ENCODE data around the gene LNP1.
"Not testable (repeated sequence)": the region's sequence is repeated elsewhere in the genome, so short reads cannot be mapped to it uniquely, and the experiment has no call there.

LNP1 gene

GRCh38 chr3:100437721-100438622 lies 36.6 kb downstream of the LNP1 start:
- no peak for DNase-seq

DNA sequence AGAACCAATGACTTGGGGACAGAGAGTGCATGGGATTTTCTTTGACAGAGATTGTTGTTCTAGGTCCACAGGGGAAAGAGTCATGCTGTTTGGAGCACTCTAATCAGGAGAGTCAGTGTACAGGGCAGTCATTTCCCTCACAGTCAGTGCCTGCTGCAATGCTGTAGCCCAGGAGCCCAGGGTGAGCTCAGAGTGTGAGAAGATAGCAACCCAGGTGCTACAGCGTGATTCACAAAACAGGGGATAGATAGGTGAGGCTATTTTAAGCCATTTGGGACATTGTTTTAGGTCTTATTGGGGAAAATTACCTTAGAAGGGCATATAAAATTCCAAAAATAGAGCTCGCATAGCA lies 37.3 kb downstream of the LNP1 start:
- no peak for DNase-seq

DNA sequence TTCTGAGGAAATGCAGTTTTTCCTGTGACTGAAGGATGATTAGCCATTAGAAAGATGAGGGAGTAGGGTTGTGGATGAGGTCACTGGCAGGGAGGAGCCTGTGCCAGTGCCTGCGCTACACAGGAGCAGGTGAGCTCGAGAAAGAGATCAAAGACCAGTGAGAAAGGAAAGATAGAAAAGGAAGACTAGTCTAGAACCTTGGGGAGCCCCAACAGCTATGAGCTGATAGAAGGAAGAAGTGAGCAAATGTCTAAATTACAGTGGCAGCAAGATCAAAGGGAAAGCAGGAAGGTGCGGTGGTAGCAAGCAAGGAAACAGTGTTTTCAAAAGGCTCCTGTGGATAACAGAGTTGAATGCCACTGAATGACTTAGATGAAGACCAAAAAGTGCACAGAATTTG lies 39.6 kb downstream of the LNP1 start:
- DNase-seq: no peak

GRCh38 chr3:100443690-100444089 lies 42.4 kb downstream of the LNP1 start:
- no peak for DNase-seq

DNA sequence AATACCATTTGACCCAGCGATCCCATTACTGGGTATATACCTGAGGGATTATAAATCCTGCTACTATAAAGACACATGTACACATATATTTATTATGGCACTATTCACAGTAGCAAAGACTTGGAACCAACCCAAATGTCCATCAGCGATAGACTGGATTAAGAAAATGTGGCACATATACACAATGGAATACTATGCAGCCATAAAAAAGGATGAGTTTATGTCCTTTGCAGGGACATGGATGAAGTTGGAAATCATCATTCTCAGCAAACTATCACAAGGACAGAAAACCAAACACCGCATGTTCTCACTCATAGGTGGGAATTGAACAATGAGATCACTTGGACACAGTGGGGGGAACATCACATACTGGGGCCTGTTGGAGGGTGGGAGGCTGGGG lies 45.7 kb downstream of the LNP1 start:
- DNase-seq: not testable (repeated sequence)

- DNase-seq: no peak
Measured at GRCh38 chr3:100448079-100448478, 46.7 kb downstream of the LNP1 start.

DNA sequence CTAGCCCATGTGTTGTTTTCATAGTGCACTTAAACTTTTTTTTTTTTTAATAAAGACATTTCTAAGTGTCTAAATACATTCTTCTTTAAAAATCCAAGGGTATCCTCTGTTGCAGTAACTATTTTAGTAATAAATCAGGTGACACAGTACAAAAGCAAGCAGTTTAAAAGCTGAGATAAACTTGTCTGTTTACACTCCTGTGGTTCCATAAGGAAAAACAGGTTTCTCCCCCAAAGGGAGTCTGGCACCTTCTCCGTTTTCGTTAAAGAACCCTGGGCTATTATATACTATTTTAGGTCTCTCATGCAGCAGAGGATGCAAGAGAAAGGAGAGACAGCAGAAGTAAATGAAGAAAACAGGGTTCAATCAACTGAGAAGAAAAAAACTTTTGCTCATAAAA lies 47.9 kb downstream of the LNP1 start:
- no peak for DNase-seq

DNA sequence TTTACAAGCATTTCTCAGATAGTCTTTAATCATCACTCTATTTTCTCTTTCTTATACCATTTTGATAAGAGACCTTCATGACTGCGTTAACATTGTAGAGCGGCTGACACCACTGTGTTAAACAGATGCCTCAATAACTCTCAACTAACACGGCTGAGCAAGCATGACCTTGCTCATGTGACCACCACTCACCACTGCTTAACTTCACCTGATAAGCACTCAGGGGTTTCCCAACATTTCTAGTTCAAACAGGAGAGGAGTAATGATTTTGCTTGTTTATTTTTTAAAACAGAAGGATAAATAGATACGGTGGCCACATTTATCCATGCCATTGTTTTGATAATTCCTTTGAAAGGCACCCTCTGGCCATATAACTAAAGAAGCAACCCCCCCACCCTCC lies 53.3 kb downstream of the LNP1 start:
- DNase-seq: no peak

- no peak for DNase-seq
Measured at GRCh38 chr3:100455841-100456550, 54.7 kb downstream of the LNP1 start.

- no peak for DNase-seq
Measured at GRCh38 chr3:100456745-100457144, 55.4 kb downstream of the LNP1 start.

DNA sequence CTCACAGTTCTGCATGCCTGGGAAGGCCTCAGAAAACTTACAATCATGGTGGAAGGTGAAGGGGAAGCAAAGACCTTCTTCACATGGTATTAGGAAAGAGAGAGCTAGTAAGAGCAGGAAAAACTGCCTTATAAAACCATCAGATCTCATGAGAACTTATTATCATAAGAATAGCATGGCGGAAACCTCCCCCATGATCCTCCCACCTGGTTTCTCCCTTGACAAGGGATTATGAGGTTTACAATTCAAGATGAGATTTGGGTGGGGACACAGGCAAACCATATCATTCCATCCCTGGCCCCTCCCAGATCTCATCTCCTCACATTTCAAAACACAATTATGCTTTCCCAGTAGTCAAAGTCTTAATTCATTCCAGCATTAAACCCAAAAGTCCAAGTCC lies 56.5 kb downstream of the LNP1 start:
- DNase-seq: no peak

- no peak for DNase-seq
Measured at GRCh38 chr3:100458814-100459213, 57.5 kb downstream of the LNP1 start.

DNA sequence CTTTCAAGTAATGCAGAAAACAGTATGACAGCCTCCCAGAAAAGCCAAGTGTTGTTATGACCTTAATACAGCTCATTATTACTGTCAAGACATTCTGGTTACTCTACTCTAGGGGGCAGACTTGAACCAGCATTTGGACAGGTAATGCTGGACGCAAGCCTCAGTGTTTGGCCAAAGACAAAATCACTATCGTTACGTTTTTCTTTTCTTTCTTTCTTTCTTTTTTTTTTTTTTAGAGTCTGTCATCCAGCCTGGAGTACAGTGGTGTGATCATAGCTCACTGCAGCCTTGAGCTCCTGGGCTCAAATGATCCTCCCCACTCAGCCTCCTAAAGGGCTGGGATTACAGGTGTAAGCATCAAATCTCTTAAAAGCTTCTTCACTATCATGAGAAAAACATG lies 61.7 kb downstream of the LNP1 start:
- DNase-seq: peak; percentile 30

DNA sequence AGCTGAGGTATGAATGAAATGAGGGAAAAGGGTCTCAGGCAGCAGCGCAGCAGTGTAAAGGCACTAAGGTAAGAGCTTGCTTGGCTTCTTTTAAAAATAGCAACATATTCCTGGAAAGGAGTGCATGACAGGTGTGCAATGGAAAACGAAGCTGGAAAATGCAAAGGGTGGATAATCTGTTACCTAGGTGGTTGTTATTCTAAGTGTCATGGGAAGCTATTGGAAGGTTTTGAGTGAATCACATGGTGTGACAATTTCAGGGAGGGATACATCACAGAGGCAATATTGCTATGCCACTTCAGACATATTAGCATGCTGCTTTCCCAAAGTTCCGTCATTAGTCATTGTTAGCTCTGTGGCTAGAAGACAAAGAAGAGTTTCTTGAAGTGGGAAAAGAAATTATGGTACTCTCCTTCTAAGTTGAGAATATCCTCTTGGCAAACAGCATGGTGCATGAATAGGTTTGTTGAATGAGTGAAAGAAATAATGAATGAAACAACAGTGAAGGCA lies 62.4 kb downstream of the LNP1 start:
- DNase-seq: no peak

DNA sequence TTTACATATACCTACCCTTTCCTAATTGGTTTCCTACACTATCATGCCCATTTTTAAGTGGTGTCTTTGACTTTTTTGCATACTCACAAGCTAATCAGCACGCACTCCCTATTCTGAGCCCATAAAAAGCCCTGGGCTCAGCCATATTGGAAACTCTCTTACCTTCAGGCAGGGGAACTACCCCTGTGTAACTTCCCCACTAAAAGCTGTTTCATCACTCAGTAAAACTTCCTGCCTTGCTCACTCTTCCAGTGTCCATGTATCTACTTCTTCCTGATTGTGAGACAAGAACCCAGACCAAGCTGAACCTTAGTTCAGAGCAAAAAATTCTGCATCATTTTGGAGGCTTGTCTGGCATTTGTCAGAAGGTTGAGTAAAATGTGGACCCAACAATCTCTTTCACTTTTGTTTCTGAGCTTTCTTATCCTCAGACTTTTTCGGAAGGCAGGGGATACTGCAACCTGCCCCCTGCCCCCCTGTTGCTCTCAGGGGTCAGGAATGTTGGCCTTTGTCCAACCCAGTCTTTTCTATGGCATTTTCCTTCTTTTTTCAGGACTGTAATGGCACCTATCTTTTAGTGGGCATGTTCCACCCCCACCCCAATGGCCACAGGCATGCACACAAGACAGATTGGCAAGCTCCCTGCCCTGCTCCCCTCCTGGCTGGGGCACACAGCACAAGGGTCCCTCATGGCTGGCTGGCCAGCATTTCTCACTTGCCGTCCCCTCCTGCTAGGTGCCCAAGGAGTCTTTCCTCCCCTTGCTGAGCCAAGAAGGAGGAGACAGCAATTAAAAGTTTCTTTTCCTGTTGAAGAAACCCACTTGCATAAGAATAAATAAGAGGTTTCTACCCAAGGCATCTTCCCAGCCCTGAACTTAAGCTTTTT lies 64.8 kb downstream of the LNP1 start:
- DNase-seq: no peak

GRCh38 chr3:100467133-100467532 lies 65.8 kb downstream of the LNP1 start:
- DNase-seq: no peak

- DNase-seq: no peak
Measured at GRCh38 chr3:100468676-100469075, 67.3 kb downstream of the LNP1 start.

- DNase-seq: no peak
Measured at GRCh38 chr3:100470951-100471350, 69.6 kb downstream of the LNP1 start.

- DNase-seq: no peak
Measured at GRCh38 chr3:100471444-100471843, 70.1 kb downstream of the LNP1 start.

DNA sequence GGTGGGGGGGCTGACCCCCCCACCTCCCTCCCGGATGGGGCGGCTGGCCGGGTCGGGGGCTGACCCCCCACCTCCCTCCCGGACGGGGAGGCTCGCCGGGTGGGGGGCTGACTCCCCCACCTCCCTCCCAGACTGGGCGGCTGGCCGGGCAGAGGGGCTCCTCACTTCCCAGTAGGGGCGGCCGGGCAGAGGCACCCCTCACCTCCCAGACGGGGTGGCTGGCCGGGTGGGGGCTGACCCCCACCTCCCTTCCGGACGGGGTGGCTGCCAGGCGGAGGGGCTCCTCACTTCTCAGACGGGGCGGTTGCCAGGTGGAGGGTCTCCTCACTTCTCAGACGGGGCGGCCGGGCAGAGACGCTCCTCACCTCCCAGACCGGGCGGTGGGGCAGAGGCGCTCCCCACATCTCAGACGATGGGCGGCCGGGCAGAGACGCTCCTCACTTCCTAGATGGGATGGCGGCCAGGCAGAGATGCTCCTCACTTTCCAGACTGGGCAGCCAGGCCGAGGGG lies 76.6 kb downstream of the LNP1 start:
- not testable (repeated sequence) for DNase-seq

- not testable (repeated sequence) for DNase-seq
Measured at GRCh38 chr3:100478521-100478920, 77.2 kb downstream of the LNP1 start.

- no peak for DNase-seq
Measured at GRCh38 chr3:100480081-100480480, 78.7 kb downstream of the LNP1 start.

DNA sequence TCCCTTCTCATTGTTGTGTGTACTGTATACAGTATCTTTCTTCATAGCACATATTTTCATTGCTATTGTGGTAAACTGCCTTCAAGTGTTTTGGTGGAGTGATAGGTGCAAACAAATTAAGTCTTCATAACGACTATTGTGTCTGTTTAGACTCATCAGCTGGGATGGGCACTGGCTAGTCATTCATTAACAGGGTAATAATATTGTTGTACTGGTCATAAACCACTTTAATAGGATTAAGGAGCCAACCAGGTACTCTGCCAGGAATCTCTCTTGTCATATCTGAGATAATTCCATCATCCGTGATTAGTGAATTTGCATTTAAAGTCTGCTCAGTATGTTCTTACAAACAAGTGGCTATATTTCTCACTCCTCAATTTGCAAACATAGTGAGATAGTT lies 80.8 kb downstream of the LNP1 start:
- no peak for DNase-seq

Data from CD4-positive, alpha-beta T cell treated with Interleukin-21 for 1 hour (primary cell).